Metanephros (tissue), 2 donors: ENCODE data around the gene HNF4A. TPM values are rescaled to one million over a fixed set of nuclear protein-coding genes. Genes with fewer than 3 reads are reported as not detected.

Source experiments
- small RNA-seq: library from RNA; depleted of rRNA; stranded (forward); fragments of <200 nt; gene quantifications from one replicate; pipeline ENCODE3, GENCODE V24; 2014; ENCODE audit warnings: low replicate concordance
- total RNA-seq: library from RNA; depleted of rRNA; stranded (reverse); fragments of >200 nt; gene quantifications from one replicate; pipeline ENCODE4 v1.2.3, GENCODE V29; 2014

The HNF4A gene
- 28.7 TPM for total RNA-seq

GRCh38 chr20:44355498-44356352 is at the start of gene HNF4A:
Gene HNF4A, plus strand, starts transcription at chr20:44355699. Its CDS starts 106 bp downstream, at chr20:44355805.

GRCh38 chr20:44310664-44311639 is 44.5 kb upstream of the HNF4A start, which contains the start of gene FITM2:
Gene FITM2, minus strand, starts transcription at chr20:44311202. Its CDS starts 54 bp downstream, at chr20:44311148.

GRCh38 chr20:44336725-44337380 is 18.6 kb upstream of the HNF4A start, which contains the start of gene R3HDML:
Gene R3HDML, plus strand, starts transcription at chr20:44337043. Its CDS starts 115 bp downstream, at chr20:44337158.

GRCh38 chr20:44475694-44476560 is 120.4 kb downstream of the HNF4A start, which contains the start of gene TTPAL:
Gene TTPAL, plus strand, starts transcription at chr20:44475874. Its CDS starts 4,126 bp downstream, at chr20:44480000.

Small RNA genes within 50 kb of the gene (small RNA-seq; reads per million reads assigned to genes)
- gene MIR3646 (not detected), gene RF00019 (not detected), gene RPL37AP1 (1.2 reads per million, percentile 84 among the genes with 10 or more reads in this experiment)

Other genes with a start within 250 kb of the HNF4A start
- 22.8 TPM for gene JPH2, start 168.5 kb upstream of the HNF4A start, total RNA-seq
- 30.9 TPM for gene OSER1, start 144.9 kb upstream of the HNF4A start, total RNA-seq
- not detected for gene GDAP1L1, start 108.4 kb upstream of the HNF4A start, total RNA-seq
- 9.8 TPM for gene FITM2, start 44.5 kb upstream of the HNF4A start, total RNA-seq
- gene R3HDML, start 18.7 kb upstream of the HNF4A start, total RNA-seq, result not detected
- gene TTPAL, start 120.2 kb downstream of the HNF4A start, total RNA-seq, result 9.4 TPM
- 56.0 TPM for gene SERINC3, start 166.4 kb downstream of the HNF4A start, total RNA-seq
- gene PKIG, start 226.9 kb downstream of the HNF4A start, total RNA-seq, result 39.8 TPM